GM18520 (cell line): ENCODE data around the gene TSPAN5.

Experiments used
- ATAC-seq: cut with Tn5 transposase; IDR thresholded peaks from one replicate; pipeline ENCODE4 v1.9.1; 2021; ENCODE audit not compliant: unreplicated experiment

Gene TSPAN5

GRCh38 chr4:98673978-98674377, 15.6 kb upstream of the TSPAN5 start:
- ATAC-seq: no peak

GRCh38 chr4:98673288-98673644, 14.9 kb upstream of the TSPAN5 start:
- no peak for ATAC-seq

- no peak for ATAC-seq
These were observed 14.3 kb upstream of the TSPAN5 start for GRCh38 chr4:98672583-98673287.

GRCh38 chr4:98671131-98671530, 12.7 kb upstream of the TSPAN5 start:
- no peak for ATAC-seq

- ATAC-seq: no peak
These were observed 11.8 kb upstream of the TSPAN5 start for GRCh38 chr4:98670186-98670585.

GRCh38 chr4:98669577-98669976, 11.2 kb upstream of the TSPAN5 start:
- no peak for ATAC-seq

GRCh38 chr4:98664959-98665358, 6.5 kb upstream of the TSPAN5 start:
- ATAC-seq: no peak

GRCh38 chr4:98663226-98664006, 5.0 kb upstream of the TSPAN5 start:
- ATAC-seq: peak; percentile 70

GRCh38 chr4:98662626-98663225, 4.3 kb upstream of the TSPAN5 start:
- no peak for ATAC-seq

- no peak for ATAC-seq
These were observed 3.6 kb upstream of the TSPAN5 start for GRCh38 chr4:98662055-98662453.

- ATAC-seq: no peak
These were observed 3.1 kb upstream of the TSPAN5 start for GRCh38 chr4:98661371-98662054.

- ATAC-seq: no peak
These were observed 1.5 kb upstream of the TSPAN5 start for GRCh38 chr4:98659741-98660462.

- ATAC-seq: no peak
These were observed 738 bp upstream of the TSPAN5 start for GRCh38 chr4:98659106-98659592.

GRCh38 chr4:98657531-98658286, 702 bp downstream of the TSPAN5 start:
- no peak for ATAC-seq

GRCh38 chr4:98656886-98657285, 1.5 kb downstream of the TSPAN5 start:
- ATAC-seq: no peak

GRCh38 chr4:98656443-98656842, 2.0 kb downstream of the TSPAN5 start:
- no peak for ATAC-seq

GRCh38 chr4:98653890-98654867, 4.2 kb downstream of the TSPAN5 start:
- ATAC-seq: no peak

- ATAC-seq: no peak
These were observed 5.4 kb downstream of the TSPAN5 start for GRCh38 chr4:98652996-98653395.

GRCh38 chr4:98648602-98649001, 9.8 kb downstream of the TSPAN5 start:
- ATAC-seq: no peak
